MM.1S (cell line): ENCODE data around the gene ZBTB24.

Experiments used
- EZH2 ChIP-seq: fragments of 300-600 bp; sonication (generic); optimal IDR thresholded peaks from 2 replicates; pipeline ENCODE3; 2017; ENCODE audit warnings: low read depth, mild to moderate bottlenecking, antibody characterized with exemption, low read length, mixed read lengths
- EZH2phosphoT487 ChIP-seq: fragments of 300-600 bp; sonication (generic); IDR thresholded peaks from 2 replicates; pipeline ENCODE4 v1.6.1; 2018; ENCODE audit warnings: antibody characterized with exemption, low read length
- TF ChIP-seq, protein P1 (sequence below): fragments of 300-600 bp; sonication (generic); IDR thresholded peaks from 2 replicates; pipeline ENCODE4 v1.5.1; 2016; ENCODE audit warnings: antibody characterized with exemption, low read length, mixed read lengths

DNA sequence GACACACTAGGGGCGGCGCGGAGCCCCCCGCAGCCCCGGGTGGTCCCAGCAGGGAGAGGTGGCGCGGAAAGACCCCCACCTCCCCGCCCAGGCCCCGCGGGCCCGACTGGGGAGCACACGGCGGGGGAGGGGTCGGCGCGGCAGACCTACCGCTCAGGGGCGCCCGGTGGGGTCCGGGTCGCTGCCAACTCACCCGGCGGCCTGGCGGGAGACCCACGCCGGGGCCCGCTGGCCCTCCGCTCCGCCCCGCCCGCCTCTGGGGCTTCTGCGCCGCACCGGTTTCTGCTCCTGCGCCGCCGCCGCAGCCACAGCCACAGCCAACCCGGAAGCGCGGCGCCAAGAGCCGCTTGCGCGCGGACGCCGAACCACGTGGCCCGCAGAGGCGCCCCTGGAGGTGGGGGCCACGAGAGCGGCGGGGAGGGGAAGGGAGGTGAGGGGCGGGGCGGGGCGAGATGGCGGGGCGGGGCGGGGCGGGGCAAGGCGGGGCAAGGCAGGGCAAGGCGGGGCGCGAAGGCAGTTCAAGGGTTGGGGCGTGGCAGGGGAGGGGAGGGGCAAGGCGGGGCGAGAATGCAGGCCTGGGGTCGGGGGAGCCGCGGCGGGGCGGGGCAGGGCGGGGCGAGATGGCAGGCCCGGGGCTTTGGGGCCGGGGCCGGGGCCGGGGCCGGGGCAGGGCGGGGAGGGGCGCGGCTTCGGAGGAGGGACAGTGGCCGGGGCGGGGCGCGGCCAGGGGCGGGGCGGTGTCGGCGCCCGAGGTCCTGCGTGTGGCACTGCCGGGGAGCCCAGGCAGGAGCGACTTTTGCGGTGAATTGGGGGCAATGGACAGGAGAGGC is at the start of gene ZBTB24:
- TF ChIP-seq, protein P1, sequence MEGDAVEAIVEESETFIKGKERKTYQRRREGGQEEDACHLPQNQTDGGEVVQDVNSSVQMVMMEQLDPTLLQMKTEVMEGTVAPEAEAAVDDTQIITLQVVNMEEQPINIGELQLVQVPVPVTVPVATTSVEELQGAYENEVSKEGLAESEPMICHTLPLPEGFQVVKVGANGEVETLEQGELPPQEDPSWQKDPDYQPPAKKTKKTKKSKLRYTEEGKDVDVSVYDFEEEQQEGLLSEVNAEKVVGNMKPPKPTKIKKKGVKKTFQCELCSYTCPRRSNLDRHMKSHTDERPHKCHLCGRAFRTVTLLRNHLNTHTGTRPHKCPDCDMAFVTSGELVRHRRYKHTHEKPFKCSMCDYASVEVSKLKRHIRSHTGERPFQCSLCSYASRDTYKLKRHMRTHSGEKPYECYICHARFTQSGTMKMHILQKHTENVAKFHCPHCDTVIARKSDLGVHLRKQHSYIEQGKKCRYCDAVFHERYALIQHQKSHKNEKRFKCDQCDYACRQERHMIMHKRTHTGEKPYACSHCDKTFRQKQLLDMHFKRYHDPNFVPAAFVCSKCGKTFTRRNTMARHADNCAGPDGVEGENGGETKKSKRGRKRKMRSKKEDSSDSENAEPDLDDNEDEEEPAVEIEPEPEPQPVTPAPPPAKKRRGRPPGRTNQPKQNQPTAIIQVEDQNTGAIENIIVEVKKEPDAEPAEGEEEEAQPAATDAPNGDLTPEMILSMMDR, result no peak
- TF ChIP-seq EZH2 (no peak), EZH2phosphoT487 (no peak)
